Stromal cell of bone marrow (primary cell): ENCODE results near the gene HEATR1.
"Not testable (repeated sequence)": the region's sequence is repeated elsewhere in the genome, so short reads cannot be mapped to it uniquely, and the experiment has no call there.

ENCODE experiments used
- DNase-seq: peaks from one replicate; pipeline ENCODE4 v3.0.0-alpha.2; 2012; ENCODE audit warnings: low read depth

Gene HEATR1

DNA sequence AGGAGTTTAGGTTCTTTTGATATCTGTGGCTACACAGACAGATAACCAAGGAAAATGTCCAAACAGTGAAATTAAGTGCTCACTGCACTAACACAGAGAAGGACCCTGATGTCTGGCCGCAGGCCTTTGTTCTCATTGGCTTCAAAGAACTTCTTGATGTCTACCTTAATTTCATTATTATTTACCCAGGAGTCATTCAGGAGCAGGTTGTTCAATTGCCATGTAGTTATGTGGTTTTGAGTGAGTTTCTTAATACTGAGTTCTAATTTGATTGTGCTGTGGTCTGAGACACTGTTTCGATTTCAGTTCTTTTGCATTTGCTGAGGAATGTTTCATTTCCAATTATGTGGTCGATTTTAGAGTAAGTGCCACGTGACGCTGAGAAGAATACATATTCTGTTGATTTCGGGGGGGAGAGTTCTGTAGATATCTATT, 95.7 kb downstream of the HEATR1 start:
- DNase-seq = no peak

GRCh38 chr1:236507022-236507700, 97.2 kb downstream of the HEATR1 start:
- no peak for DNase-seq

DNA sequence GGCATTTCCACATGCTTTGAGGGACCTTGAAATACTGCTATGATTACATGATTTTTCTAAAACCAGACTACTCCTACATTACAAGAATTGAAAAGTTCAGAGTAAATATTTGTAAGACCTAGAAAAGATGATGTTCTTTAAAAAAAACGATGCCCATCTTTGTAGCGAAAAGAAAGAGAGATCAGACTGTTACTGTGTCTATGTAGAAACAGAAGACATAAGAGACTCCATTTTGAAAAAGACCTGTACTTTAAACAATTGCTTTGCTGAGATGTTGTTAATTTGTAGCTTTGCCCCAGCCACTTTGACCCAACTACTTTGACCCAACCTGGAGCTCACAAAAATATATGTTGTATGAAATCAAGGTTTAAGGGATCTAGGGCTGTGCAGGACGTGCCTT, 100.0 kb downstream of the HEATR1 start:
- not testable (repeated sequence) for DNase-seq

DNA sequence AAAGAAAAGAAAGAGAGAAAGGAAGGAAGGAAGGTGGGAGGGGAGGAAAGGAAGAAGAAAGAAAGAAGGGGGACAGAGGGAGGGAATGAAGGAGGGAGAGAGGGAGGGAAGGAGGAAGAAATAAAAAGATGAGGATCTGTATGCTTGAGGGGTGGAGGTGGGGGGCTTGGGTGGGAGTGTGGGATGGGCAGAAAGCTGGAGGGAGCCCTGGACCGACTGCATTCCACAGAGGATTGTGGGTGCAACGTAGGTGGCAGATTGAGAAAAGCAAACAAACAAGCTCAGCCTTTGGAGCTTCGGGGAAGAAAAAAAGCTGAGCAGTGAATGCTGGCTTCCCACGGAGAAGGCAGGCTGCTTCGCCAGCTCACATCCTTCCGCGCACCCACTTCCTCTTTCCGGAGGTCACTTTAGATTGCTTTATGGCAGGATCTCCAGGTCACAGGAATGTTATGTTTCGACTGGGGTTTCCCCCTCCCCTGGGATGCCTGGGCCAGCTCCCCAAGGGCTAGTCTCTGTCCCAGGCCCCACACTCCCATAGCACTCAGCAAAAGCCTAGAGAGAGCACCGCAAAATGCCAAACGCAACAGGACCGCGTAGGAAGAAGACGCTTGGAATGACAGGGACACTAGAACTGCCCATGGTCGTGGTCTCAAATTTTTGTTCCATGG, 101.2 kb downstream of the HEATR1 start:
- no peak for DNase-seq

- DNase-seq = no peak
These were observed 101.7 kb downstream of the HEATR1 start for GRCh38 chr1:236502579-236502971.

DNA sequence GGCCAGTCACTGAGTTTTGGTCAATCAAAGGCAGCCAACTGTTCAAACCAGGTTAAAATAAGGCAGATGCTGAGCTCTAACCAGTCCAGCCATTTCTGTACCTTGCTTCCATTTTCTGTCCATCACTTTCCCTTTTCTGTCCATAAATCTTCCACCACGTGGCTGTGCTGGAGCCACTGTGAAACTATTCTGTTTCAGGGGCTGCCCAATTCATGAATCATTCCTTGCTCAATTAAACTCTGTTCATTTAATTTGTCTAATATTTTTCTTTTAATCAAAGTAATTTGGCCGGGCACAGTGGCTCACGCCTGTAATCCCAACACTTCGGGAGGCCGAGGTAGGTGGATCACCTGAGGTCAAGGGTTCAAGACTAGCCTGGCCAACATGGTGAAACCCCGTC, 103.2 kb downstream of the HEATR1 start:
- DNase-seq = no peak
